ENCODE measurements around the gene PTDSS2. TPM values are rescaled to one million over a fixed set of nuclear protein-coding genes. Genes with fewer than 3 reads are reported as not detected.

Gene PTDSS2
- total and polyA plus RNA-seq, 9 of the 15 experiments (the other 6 are each of a cell fraction or from before 2014, with no cell fraction given): 0.45 to 53.9 (median 17.2) TPM

- ATAC-seq (no peak; the same call in 2 of the 3 replicates), DNase-seq (ENCODE audit: extremely low read depth in 1 of 4, low spot score in 3 of 4) (no peak), FAIRE-seq (no peak)
- peaks cover 10% of the 10 kb centered on the region; the same call in 1 of the 2 replicates for H4K20me1 ChIP-seq (replicated peaks; ENCODE audit: control insufficient read depth, insufficient read depth, low read length)
- H3K27me3 ChIP-seq (ENCODE audit: control insufficient read depth in 2 of 2, insufficient read depth in 2 of 2, low read length in 2 of 2): no peaks in the 10 kb centered on the region
- H3K9ac ChIP-seq (ENCODE audit: insufficient read depth in 1 of 2, low read depth in 2 of 2, low read length in 2 of 2): peak overlapping the region; percentile 63 to 90
- 68% methylated on average over 24 of the region's 24 CpGs for WGBS (ENCODE audit: insufficient coverage, low coverage, missing lambda C conversion rate)
- H3K79me2 ChIP-seq (ENCODE audit: control insufficient read depth, insufficient read depth, low read length): peaks cover 73% of the 10 kb centered on the region
- no peaks in the 10 kb centered on the region for H3K9me3 ChIP-seq (replicated peaks; ENCODE audit: control insufficient read depth, insufficient read depth, low read depth, low read length)
- peak overlapping the region; percentile 81 for H3K27ac ChIP-seq (ENCODE audit: extremely low read depth, low read depth, low read length)
- BruUV-seq (replicated peaks): no TSS peak
- intact Hi-C loops (cut with micrococcal nuclease): loop anchor here (2.0 kb wide), 1 partner anchor 45 kb away; no protein-coding TSS in a partner anchor
- peaks cover 28 to 61% of the 10 kb centered on the region in 2 experiments for H3K4me1 ChIP-seq (replicated peaks in 1 of 2; ENCODE audit: control insufficient read depth in 2 of 2, insufficient read depth in 2 of 2, low read length in 2 of 2)
- in situ Hi-C loops (cut with MboI): no loop called here
- no peak overlapping the region for H2AFZ ChIP-seq (ENCODE audit: low read depth, low read length)
- H3K9me1 ChIP-seq (ENCODE audit: control insufficient read depth, insufficient read depth, low read length): no peaks in the 10 kb centered on the region
- ChIA-PET POLR2A (interaction anchor here (0.6 to 3.1 kb wide), 8 partner anchors 8 to 254 kb away, joined by 3 to 16 read pairs (median 4); partner anchors contain the start of genes BET1L, HRAS, RIC8A and RNH1), CTCF (ENCODE audit: low intra/inter-chr PET ratio) (no interaction called here)
- H3K4me2 ChIP-seq (ENCODE audit: insufficient read depth, low read length): peak overlapping the region; percentile 74
- H3K36me3 ChIP-seq (ENCODE audit: control insufficient read depth, insufficient read depth, low read length): peaks cover 78% of the 10 kb centered on the region
- H3K4me3 ChIP-seq: no peak overlapping the region; the same call in 1 of the 2 replicates
- TF ChIP-seq ZNF717 (CRISPR knock-in tag; IDR thresholded peaks at IDR 0.05): no peak
- TF ChIP-seq ZBTB40 (IDR thresholded peaks at IDR 0.05): no peak
- TF ChIP-seq ZBTB40 (CRISPR knock-in tag; IDR thresholded peaks at IDR 0.05): no peak
- TF ChIP-seq ZNF263 (CRISPR knock-in tag; IDR thresholded peaks at IDR 0.05; ENCODE audit: borderline replicate concordance): peak; percentile 12; the same call in 1 of the 2 replicates
- TF ChIP-seq AFF4 (CRISPR knock-in tag; IDR thresholded peaks at IDR 0.05): no peak
- no peak for TF ChIP-seq CC2D1A (IDR thresholded peaks at IDR 0.05)
- TF ChIP-seq TCF15 (CRISPR knock-in tag; IDR thresholded peaks at IDR 0.05): no peak
- TF ChIP-seq ARID1B (IDR thresholded peaks at IDR 0.05): no peak
Measured at GRCh38 chr11:459511-460220, 9.6 kb downstream of the PTDSS2 start.
